Measurements from ENCODE around the gene ARFRP1.
A peak's percentile ranks its signal among the peaks of the same experiment; 100 is the strongest.
"Not testable (repeated sequence)": the region's sequence is repeated elsewhere in the genome, so short reads cannot be mapped to it uniquely, and the experiment has no call there.

Gene ARFRP1

GRCh38 chr20:63653041-63653973 lies 54.5 kb downstream of the ARFRP1 start, which contains the start of gene STMN3:
Gene STMN3 (minus strand): TSS chr20:63653424. CDS start chr20:63653345, 79 bp downstream.
- DNase-seq (ENCODE audit: low read depth, low spot score) = peak; percentile 95
- H3K4me3 ChIP-seq (ENCODE audit: low read depth, low read length) = peak within 1 kb of the TSS; percentile 48
- TF ChIP-seq CTCF (IDR thresholded peaks at IDR 0.05; ENCODE audit: low read depth, low read length) = no peak
- in situ Hi-C loops (cut with HindIII; ENCODE audit: low sequenced_read_pairs) = no loop called here

GRCh38 chr20:63652192-63652980 lies 55.4 kb downstream of the ARFRP1 start:
- in situ Hi-C loops (cut with HindIII; ENCODE audit: low sequenced_read_pairs) = no loop called here
- no peak for DNase-seq (ENCODE audit: low read depth, low spot score)
- H3K4me3 ChIP-seq (ENCODE audit: low read depth, low read length) = peak overlapping the region; percentile 48
- no peak for TF ChIP-seq CTCF (IDR thresholded peaks at IDR 0.05; ENCODE audit: low read depth, low read length)

- DNase-seq (ENCODE audit: low read depth, low spot score) = no peak
- no peak for TF ChIP-seq CTCF (IDR thresholded peaks at IDR 0.05; ENCODE audit: low read depth, low read length)
- in situ Hi-C loops (cut with HindIII; ENCODE audit: low sequenced_read_pairs) = no loop called here
- peak overlapping the region; percentile 48 for H3K4me3 ChIP-seq (ENCODE audit: low read depth, low read length)
Measured at GRCh38 chr20:63651942-63652191, 55.9 kb downstream of the ARFRP1 start.

- DNase-seq (ENCODE audit: low read depth, low spot score); H3K4me3 ChIP-seq (ENCODE audit: low read depth, low read length); in situ Hi-C loops (cut with HindIII; ENCODE audit: low sequenced_read_pairs): not testable (repeated sequence)
Measured at GRCh38 chr20:63650486-63650885, 57.3 kb downstream of the ARFRP1 start.

- in situ Hi-C loops (cut with HindIII; ENCODE audit: low sequenced_read_pairs) = no loop called here
- no peak for DNase-seq (ENCODE audit: low read depth, low spot score)
- no peak for TF ChIP-seq CTCF (IDR thresholded peaks at IDR 0.05; ENCODE audit: low read depth, low read length)
- no peak overlapping the region for H3K4me3 ChIP-seq (ENCODE audit: low read depth, low read length)
Measured at GRCh38 chr20:63648895-63649589, 58.7 kb downstream of the ARFRP1 start.

Measured in astrocyte of the spinal cord (primary cell).